ENCODE data around the gene COL27A1. TPM values are rescaled to one million over a fixed set of nuclear protein-coding genes. Genes with fewer than 3 reads are reported as not detected.

COL27A1 gene
- total RNA-seq, 4 donors from 2014 or later: 1.0 to 5.7 (median 3.3) TPM

DNA sequence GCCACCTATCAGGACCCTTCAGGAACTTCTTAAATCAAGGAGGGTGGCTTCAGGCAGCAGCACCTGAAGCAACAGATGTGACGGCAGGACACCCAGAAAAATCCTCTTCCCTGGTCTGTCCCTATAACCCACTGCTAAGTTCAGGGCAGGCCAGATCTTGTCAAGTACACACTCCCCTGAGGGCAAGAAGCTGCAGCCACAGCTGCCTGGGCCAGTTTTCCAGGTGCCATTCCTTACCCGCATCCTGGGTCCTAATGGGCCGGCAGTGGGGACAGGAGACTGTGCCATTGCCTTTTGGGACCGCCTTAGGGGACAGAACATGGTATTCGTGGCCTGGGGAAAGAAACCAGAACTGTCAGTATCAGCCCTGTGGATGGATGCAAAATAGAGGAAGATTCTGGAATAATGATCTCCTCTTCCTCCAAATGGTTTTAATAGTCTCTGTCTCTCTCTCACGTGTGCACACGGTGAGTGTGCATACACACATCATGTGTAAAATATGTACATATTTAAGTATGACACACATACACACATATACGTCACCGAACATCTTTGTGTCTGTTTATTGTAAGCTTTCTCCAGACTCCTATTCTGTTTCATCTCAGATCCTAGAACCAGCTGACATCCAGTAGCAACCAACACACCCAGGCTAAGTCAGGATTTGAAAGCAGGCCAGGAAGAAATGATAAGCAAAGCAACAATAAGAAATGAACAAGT lies 188.3 kb downstream of the COL27A1 start:
- no peaks in the 10 kb centered on the region for H3K27me3 ChIP-seq
- TF ChIP-seq POLR2A (IDR thresholded peaks at IDR 0.05) (no peak), POLR2AphosphoS5 (IDR thresholded peaks at IDR 0.05) (no peak), EP300 (IDR thresholded peaks at IDR 0.05) (no peak)
- TF ChIP-seq, protein P1, sequence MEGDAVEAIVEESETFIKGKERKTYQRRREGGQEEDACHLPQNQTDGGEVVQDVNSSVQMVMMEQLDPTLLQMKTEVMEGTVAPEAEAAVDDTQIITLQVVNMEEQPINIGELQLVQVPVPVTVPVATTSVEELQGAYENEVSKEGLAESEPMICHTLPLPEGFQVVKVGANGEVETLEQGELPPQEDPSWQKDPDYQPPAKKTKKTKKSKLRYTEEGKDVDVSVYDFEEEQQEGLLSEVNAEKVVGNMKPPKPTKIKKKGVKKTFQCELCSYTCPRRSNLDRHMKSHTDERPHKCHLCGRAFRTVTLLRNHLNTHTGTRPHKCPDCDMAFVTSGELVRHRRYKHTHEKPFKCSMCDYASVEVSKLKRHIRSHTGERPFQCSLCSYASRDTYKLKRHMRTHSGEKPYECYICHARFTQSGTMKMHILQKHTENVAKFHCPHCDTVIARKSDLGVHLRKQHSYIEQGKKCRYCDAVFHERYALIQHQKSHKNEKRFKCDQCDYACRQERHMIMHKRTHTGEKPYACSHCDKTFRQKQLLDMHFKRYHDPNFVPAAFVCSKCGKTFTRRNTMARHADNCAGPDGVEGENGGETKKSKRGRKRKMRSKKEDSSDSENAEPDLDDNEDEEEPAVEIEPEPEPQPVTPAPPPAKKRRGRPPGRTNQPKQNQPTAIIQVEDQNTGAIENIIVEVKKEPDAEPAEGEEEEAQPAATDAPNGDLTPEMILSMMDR (IDR thresholded peaks at IDR 0.05): no peak
- peaks cover 0 to 5% (median 2%) of the 10 kb centered on the region in 3 donors for H3K4me1 ChIP-seq
- peaks cover 0 to 100% of the 10 kb centered on the region in 2 donors for H3K36me3 ChIP-seq
- H3K9me3 ChIP-seq: no peaks in the 10 kb centered on the region
- 80 to 88% methylated on average over 3 to 8 of the region's 9 CpGs for WGBS, 2 donors (ENCODE audit: low coverage in 1 of 2)
- ATAC-seq: no peak
- H3K27ac ChIP-seq: no peak overlapping the region
- H3K4me3 ChIP-seq: no peak overlapping the region

DNA sequence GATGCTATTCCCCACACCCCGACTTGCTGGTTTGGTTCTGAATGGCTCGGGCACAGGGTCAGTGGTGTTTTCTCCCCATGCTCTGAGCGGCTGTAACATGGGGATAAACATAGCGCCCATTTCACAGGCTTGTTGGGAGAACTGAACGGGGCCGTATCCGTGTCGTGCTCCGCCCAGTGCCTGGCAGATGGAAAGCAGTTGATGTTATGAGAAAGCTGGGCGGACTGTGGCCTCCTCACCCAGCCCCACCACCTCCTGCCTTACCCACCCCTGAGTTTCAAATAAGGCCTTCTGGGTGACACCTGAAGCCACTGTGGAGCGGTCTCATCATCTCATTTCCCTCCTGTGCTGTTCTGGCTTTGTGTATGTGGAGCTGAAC lies 188.8 kb downstream of the COL27A1 start:
- 92 to 100% methylated on average over 1 to 7 of the region's 11 CpGs for WGBS, 2 donors (ENCODE audit: low coverage in 1 of 2)
- TF ChIP-seq EP300 (IDR thresholded peaks at IDR 0.05): no peak
- no peak overlapping the region for H3K4me3 ChIP-seq
- ATAC-seq: no peak
- no peaks in the 10 kb centered on the region for H3K9me3 ChIP-seq
- peaks cover 0 to 100% of the 10 kb centered on the region in 2 donors for H3K36me3 ChIP-seq
- H3K27me3 ChIP-seq: no peaks in the 10 kb centered on the region
- no peak overlapping the region for H3K27ac ChIP-seq
- peaks cover 0 to 11% (median 4%) of the 10 kb centered on the region in 3 donors for H3K4me1 ChIP-seq

DNA sequence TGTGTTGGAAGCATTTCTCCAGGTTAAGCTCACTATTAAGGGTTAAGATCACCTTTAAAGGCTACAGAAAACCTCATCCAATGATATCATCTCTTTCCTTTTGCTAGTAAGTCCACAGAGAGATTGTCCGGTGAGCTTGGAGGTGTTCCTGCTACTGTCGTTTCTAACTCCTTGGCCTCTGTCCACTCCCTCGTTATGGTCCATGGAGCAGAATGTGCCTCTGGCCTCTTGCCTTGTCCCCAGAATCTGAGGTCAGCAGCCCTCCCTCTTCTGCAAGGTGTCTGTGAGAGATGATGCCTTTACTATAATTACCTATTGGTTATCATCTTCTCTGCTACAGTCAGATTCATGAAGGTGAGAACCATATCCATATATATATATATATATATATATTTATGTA lies 189.4 kb downstream of the COL27A1 start:
- WGBS, 2 donors (ENCODE audit: low coverage in 1 of 2): 30 to 36% methylated on average over 2 to 3 of the region's 3 CpGs
- Histone ChIP-seq H3K36me3 (peaks cover 0 to 100% of the 10 kb centered on the region in 2 donors), H3K9me3 (no peaks in the 10 kb centered on the region), H3K4me1 (peaks cover 0 to 16% (median 6%) of the 10 kb centered on the region in 3 donors), H3K4me3 (no peak overlapping the region), H3K27ac (no peak overlapping the region), H3K27me3 (no peaks in the 10 kb centered on the region)
- TF ChIP-seq, protein P1 (IDR thresholded peaks at IDR 0.05): no peak
- TF ChIP-seq EP300 (IDR thresholded peaks at IDR 0.05) (no peak), POLR2A (IDR thresholded peaks at IDR 0.05) (no peak), POLR2AphosphoS5 (IDR thresholded peaks at IDR 0.05) (no peak)
- no peak for ATAC-seq

DNA sequence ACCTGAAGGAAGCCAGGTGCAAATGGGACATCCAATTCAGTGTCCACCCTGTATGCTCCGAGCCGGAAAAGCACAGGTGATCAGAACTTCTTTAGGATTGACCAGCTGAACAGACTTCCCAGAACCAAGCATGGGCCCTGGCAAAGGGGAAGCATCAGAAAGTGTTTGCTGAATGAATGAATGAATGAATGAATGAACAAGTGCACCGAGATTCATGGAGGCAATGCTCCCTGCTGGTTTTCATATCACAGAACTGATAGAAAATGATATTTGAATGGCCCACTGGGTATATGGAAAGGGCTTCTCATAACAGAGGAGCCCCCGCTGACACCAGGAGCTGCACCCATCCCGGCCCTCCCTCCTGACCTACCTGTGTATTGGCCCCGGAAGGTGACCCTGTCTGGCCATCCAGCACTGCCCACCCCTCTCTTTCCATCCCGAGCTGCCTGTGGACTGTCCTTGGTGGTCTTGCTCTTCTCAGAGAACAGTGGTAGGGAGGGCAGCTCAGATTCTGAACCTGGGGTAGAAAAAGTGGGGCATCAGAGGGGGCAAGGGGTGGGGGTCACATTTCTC lies 190.2 kb downstream of the COL27A1 start:
- Histone ChIP-seq H3K4me3 (no peak overlapping the region), H3K27ac (no peak overlapping the region), H3K27me3 (no peaks in the 10 kb centered on the region), H3K36me3 (peaks cover 0 to 100% of the 10 kb centered on the region in 2 donors), H3K4me1 (peaks cover 0 to 25% (median 6%) of the 10 kb centered on the region in 3 donors), H3K9me3 (no peaks in the 10 kb centered on the region)
- WGBS, 2 donors (ENCODE audit: low coverage in 1 of 2): 89 to 92% methylated on average over 2 to 3 of the region's 7 CpGs
- ATAC-seq: no peak
- no peak for TF ChIP-seq POLR2A (IDR thresholded peaks at IDR 0.05)
- TF ChIP-seq EP300 (IDR thresholded peaks at IDR 0.05): no peak
- no peak for TF ChIP-seq POLR2AphosphoS5 (IDR thresholded peaks at IDR 0.05)
- TF ChIP-seq, protein P1 (IDR thresholded peaks at IDR 0.05): no peak

DNA sequence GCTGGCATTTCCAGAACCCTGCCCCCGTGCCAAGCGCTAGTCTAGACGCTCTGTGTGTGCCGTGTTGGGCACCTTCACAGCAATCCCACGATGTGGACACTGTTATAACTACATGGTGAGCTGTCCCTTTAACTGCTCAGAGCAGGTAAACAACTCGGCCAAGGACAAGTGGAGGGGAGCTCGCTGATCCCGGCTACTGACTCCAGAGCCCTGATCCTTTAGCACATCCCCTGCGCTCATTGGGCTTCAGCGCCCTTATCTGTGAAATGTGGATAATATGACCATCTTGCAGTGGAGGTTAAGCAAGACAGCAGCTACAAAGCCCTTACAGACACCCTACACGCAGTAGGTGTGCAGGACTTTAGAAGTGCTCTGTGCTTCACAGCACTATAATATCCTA lies 190.8 kb downstream of the COL27A1 start:
- Histone ChIP-seq H3K36me3 (peaks cover 0 to 100% of the 10 kb centered on the region in 2 donors), H3K27ac (no peak overlapping the region), H3K4me1 (peaks cover 0 to 26% (median 6%) of the 10 kb centered on the region in 3 donors), H3K4me3 (no peak overlapping the region), H3K9me3 (no peaks in the 10 kb centered on the region), H3K27me3 (no peaks in the 10 kb centered on the region)
- no peak for TF ChIP-seq POLR2A (IDR thresholded peaks at IDR 0.05)
- TF ChIP-seq POLR2AphosphoS5 (IDR thresholded peaks at IDR 0.05): no peak
- TF ChIP-seq EP300 (IDR thresholded peaks at IDR 0.05): no peak
- TF ChIP-seq, protein P1 (IDR thresholded peaks at IDR 0.05): no peak
- WGBS, 2 donors (ENCODE audit: low coverage in 1 of 2): 92% methylated on average over 11 of the region's 11 CpGs; no CpG with 5 or more reads in 1 of the 2 donors
- ATAC-seq: no peak
